Bronchial epithelial cell (primary cell): ENCODE measurements around the gene CIB1. TPM values are rescaled to one million over a fixed set of nuclear protein-coding genes. Genes with fewer than 3 reads are reported as not detected.
A peak's percentile ranks its signal among the peaks of the same experiment; 100 is the strongest.

Source experiments
- DNase-seq: peaks from one replicate; pipeline ENCODE4 v3.0.0-alpha.2; 2010; ENCODE audit warnings: low read depth
- FAIRE-seq: peaks from 2 replicates; lab custom pipeline; 2011; peaks lifted over from hg19 to GRCh38; lab: Jason Lieb, UNC
- H3K27me3 ChIP-seq: 2 replicates; pipeline ENCODE4 v1.5.1; 2011; ENCODE audit warnings: low read length; ENCODE audit not compliant: control insufficient read depth, insufficient read depth
- H3K36me3 ChIP-seq: 2 replicates; pipeline ENCODE4 v1.5.1; 2011; ENCODE audit warnings: low read length; ENCODE audit not compliant: control insufficient read depth, insufficient read depth
- H3K4me3 ChIP-seq: 2 replicates; pipeline ENCODE4 v1.5.1; 2011; ENCODE audit warnings: mild to moderate bottlenecking, low read depth, low read length, control low read depth
- CTCF ChIP-seq: IDR thresholded peaks from 2 replicates; pipeline ENCODE4 v1.5.1; 2011; ENCODE audit warnings: mild to moderate bottlenecking, moderate library complexity, low read length, control low read depth, inconsistent platforms; ENCODE audit not compliant: insufficient read depth, severe bottlenecking
- total RNA-seq: library from RNA; depleted of rRNA; stranded (reverse); fragments of >200 nt; gene quantifications from 2 replicates; pipeline ENCODE4 v1.2.1, GENCODE V29; 2014

CIB1 gene
- total RNA-seq, 1 donor from 2014 or later, result 41.1 TPM

GRCh38 chr15:90266485-90266884 is 32.7 kb upstream of the CIB1 start:
- no peak for FAIRE-seq
- DNase-seq, result no peak
- peaks cover 4% of the 10 kb centered on the region for H3K36me3 ChIP-seq
- peak overlapping the region; percentile 51 for H3K4me3 ChIP-seq
- H3K27me3 ChIP-seq, result no peaks in the 10 kb centered on the region
- TF ChIP-seq CTCF, result no peak

GRCh38 chr15:90266061-90266431 is 32.3 kb upstream of the CIB1 start:
- DNase-seq, result peak; percentile 46
- Histone ChIP-seq H3K4me3 (peak overlapping the region; percentile 51), H3K27me3 (no peaks in the 10 kb centered on the region), H3K36me3 (peaks cover 2% of the 10 kb centered on the region)
- no peak for TF ChIP-seq CTCF
- FAIRE-seq, result no peak

- Histone ChIP-seq H3K4me3 (peak within 1 kb of the TSS; percentile 51), H3K27me3 (no peaks in the 10 kb centered on the region), H3K36me3 (no peaks in the 10 kb centered on the region)
- peak; percentile 83 for DNase-seq
- TF ChIP-seq CTCF, result no peak
- FAIRE-seq, result no peak
Observed at GRCh38 chr15:90265271-90266060, 31.7 kb upstream of the CIB1 start, which contains the start of gene NGRN. NGRN (plus strand) TSS chr15:90265672; CDS start chr15:90265713, 41 bp downstream.

GRCh38 chr15:90264671-90265070 is 30.9 kb upstream of the CIB1 start:
- FAIRE-seq (no peak), DNase-seq (peak; percentile 47)
- no peak for TF ChIP-seq CTCF
- Histone ChIP-seq H3K27me3 (no peaks in the 10 kb centered on the region), H3K36me3 (no peaks in the 10 kb centered on the region), H3K4me3 (peak overlapping the region; percentile 51)

- DNase-seq (no peak), FAIRE-seq (no peak)
- Histone ChIP-seq H3K4me3 (no peak overlapping the region), H3K27me3 (no peaks in the 10 kb centered on the region), H3K36me3 (no peaks in the 10 kb centered on the region)
- TF ChIP-seq CTCF, result no peak
Observed at GRCh38 chr15:90262426-90262825, 28.7 kb upstream of the CIB1 start.
